CD4-positive, alpha-beta T cell treated with Interferon gamma for 1 hour (primary cell): ENCODE measurements around the gene PTPRD.

Source experiments
- DNase-seq: peaks from one replicate; pipeline ENCODE4 v3.0.0-alpha.2; 2020

Gene PTPRD

DNA sequence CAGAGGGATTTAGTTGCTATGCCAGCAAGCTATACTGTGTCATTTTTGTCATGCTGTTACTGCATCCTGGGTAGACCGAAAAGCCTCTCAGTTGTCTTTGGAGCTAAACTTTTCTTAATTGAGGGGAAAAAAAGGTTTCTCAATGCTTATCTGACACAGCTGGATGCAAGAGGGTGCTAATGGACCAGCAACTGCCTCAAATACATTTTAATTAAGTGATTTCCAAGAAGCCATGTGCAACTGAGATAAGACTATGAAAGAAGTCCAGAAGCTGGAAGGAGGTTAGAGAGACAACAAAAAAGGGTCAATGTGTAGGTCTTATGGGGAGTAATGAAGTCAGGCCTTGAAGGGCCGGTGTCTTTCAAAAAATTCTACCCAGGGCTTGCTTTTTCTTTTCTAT is 2347.5 kb downstream of the PTPRD start:
- DNase-seq = no peak
